ENCODE results near the gene C1R.

- TF ChIP-seq CTCF (IDR thresholded peaks at IDR 0.05 in 8 of 11, conservative IDR thresholded peaks at IDR 0.05 in 3 of 11) (no peak), POLR2AphosphoS5 (IDR thresholded peaks at IDR 0.05) (no peak), POLR2A (IDR thresholded peaks at IDR 0.05) (no peak)
Measured at GRCh38 chr12:7136676-7137075, 44.4 kb upstream of the C1R start.
